Panc1 (cell line): ENCODE results near the gene KHDRBS1.

Experiments
- CTCF ChIP-seq: fragments of 450-650 bp; IDR thresholded peaks from 2 replicates; pipeline ENCODE4 v1.5.1; 2017; ENCODE audit warnings: mild to moderate bottlenecking
- POLR2AphosphoS5 ChIP-seq: IDR thresholded peaks from 2 replicates; pipeline ENCODE4 v1.6.1; 2012; ENCODE audit warnings: mild to moderate bottlenecking, low read depth, low read length, moderate library complexity

GRCh38 chr1:31991182-31991581 is 22.5 kb upstream of the KHDRBS1 start:
- TF ChIP-seq CTCF (no peak), POLR2AphosphoS5 (no peak)
